ENCODE measurements around the gene METTL3. TPM values are rescaled to one million over a fixed set of nuclear protein-coding genes. Genes with fewer than 3 reads are reported as not detected.

The METTL3 gene
- total and polyA plus RNA-seq, 3 experiments from 2014 or later: 27.4 to 58.9 (median 54.1) TPM

DNA sequence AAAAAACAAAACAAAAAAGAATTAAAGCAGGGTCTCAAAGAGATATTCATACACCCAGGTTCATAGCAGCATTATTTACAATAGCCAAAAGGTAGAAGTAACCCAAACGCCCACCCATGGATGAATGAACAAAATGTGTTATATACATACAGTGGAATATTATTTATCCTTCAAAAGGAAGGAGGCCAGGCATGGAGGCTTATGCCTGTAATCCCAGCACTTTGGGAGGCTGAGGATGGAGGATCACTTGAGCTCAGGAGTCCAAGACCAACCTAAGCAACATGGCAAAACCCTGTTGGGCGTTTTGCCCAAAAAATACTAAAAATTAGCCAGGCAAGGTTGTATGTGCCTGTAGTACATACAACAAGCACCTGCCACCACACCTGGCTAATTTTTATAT lies 4.6 kb downstream of the METTL3 start:
- ChIA-PET POLR2A (no interaction called here), CTCF (no interaction called here)
- Histone ChIP-seq H3K27ac (ENCODE audit: low read depth, low read length) (no peak overlapping the region), H3K9me3 (ENCODE audit: low read length) (no peaks in the 10 kb centered on the region), H3K27me3 (ENCODE audit: insufficient read depth, low read length, poor library complexity, severe bottlenecking) (no peaks in the 10 kb centered on the region), H3K36me3 (ENCODE audit: insufficient read depth, low read length) (peaks cover 25% of the 10 kb centered on the region), H3K4me3 (ENCODE audit: low read length) (no peak overlapping the region), H3K4me1 (ENCODE audit: insufficient read depth, low read length) (peaks cover 27% of the 10 kb centered on the region)
- Mint-ChIP-seq H3K4me1 (peaks cover 40 to 64% (median 50%) of the 10 kb centered on the region in 3 donors), H3K27me3 (no peaks in the 10 kb centered on the region), H3K27ac (peak overlapping the region in 1 of 8 donors; percentile 92), H3K4me3 (no peak overlapping the region), H3K9me3 (peaks cover 0 to 3% (median 0%) of the 10 kb centered on the region in 5 donors), H3K36me3 (peaks cover 0 to 58% (median 9%) of the 10 kb centered on the region in 3 donors)
- no peak for DNase-seq

DNA sequence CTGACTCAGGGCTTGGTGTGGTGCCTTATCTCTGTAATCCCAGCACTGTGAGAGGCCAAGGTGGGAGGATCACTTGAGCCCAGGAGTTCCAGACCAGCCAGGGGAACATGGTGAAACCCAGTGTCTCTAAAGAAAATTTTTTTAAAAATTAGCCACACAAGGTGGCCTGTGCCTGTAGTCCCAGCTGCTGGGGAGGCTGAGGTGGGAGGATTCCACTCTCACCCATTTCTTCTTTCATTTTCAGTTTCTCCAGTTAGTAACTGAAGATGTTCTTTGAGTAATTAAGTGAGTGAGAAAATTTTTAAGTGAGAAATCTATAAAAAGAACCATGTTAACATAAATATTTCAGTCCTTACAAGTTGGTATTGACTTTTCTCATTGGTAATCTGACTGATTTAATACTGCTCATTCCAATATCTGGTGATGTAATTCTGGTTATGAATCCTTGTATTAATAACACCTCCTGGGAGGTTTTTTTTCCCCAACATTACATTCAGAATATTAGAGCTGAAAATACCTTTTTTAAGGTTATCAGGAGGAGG lies 6.1 kb downstream of the METTL3 start:
- Histone ChIP-seq H3K36me3 (ENCODE audit: insufficient read depth, low read length) (peaks cover 39% of the 10 kb centered on the region), H3K4me1 (ENCODE audit: insufficient read depth, low read length) (peaks cover 22% of the 10 kb centered on the region), H3K27ac (ENCODE audit: low read depth, low read length) (no peak overlapping the region), H3K4me3 (ENCODE audit: low read length) (no peak overlapping the region), H3K9me3 (ENCODE audit: low read length) (no peaks in the 10 kb centered on the region), H3K27me3 (ENCODE audit: insufficient read depth, low read length, poor library complexity, severe bottlenecking) (no peaks in the 10 kb centered on the region)
- Mint-ChIP-seq H3K27ac (peak overlapping the region; percentile 15 to 76 (median 62)), H3K27me3 (no peaks in the 10 kb centered on the region), H3K4me1 (peaks cover 38 to 55% (median 46%) of the 10 kb centered on the region in 3 donors), H3K9me3 (no peaks in the 10 kb centered on the region), H3K4me3 (peak overlapping the region in 1 of 7 donors; percentile 36), H3K36me3 (peaks cover 0 to 60% (median 14%) of the 10 kb centered on the region in 3 donors)
- CTCF ChIA-PET: no interaction called here
- POLR2A ChIA-PET: no interaction called here
- DNase-seq: no peak

DNA sequence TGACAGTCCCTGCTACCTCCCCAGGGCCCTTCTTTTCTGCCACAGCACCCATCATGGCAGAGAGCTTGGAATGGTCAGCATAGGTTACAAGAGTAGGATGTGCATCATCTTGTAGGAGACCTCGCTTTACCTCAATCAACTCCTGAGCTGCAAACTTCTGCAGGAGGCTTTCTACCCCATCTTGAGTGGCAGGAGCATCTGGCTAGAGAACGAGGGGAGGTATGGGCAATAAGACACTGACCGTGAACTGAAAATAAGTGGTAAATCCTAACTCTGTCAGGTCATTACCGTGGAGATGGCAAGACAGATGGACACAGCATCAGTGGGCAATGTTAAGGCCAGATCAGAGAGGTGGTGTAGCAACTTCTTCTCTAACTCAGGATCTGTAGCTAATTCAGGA lies 7.8 kb downstream of the METTL3 start:
- Histone ChIP-seq H3K27ac (ENCODE audit: low read depth, low read length) (no peak overlapping the region), H3K4me3 (ENCODE audit: low read length) (no peak overlapping the region), H3K4me1 (ENCODE audit: insufficient read depth, low read length) (peaks cover 25% of the 10 kb centered on the region), H3K27me3 (ENCODE audit: insufficient read depth, low read length, poor library complexity, severe bottlenecking) (no peaks in the 10 kb centered on the region), H3K36me3 (ENCODE audit: insufficient read depth, low read length) (peaks cover 49% of the 10 kb centered on the region), H3K9me3 (ENCODE audit: low read length) (no peaks in the 10 kb centered on the region)
- Mint-ChIP-seq H3K9me3 (no peaks in the 10 kb centered on the region), H3K27me3 (no peaks in the 10 kb centered on the region), H3K36me3 (peaks cover 0 to 70% (median 18%) of the 10 kb centered on the region in 3 donors), H3K27ac (peak overlapping the region in 6 of 8 donors; percentile 14 to 73 (median 44)), H3K4me1 (peaks cover 30 to 53% (median 46%) of the 10 kb centered on the region in 3 donors), H3K4me3 (no peak overlapping the region)
- CTCF ChIA-PET: interaction anchor here (1.0 kb wide), 1 partner anchor 54 kb away, joined by 3 read pairs; no protein-coding TSS in a partner anchor
- POLR2A ChIA-PET: no interaction called here
- no peak for DNase-seq

DNA sequence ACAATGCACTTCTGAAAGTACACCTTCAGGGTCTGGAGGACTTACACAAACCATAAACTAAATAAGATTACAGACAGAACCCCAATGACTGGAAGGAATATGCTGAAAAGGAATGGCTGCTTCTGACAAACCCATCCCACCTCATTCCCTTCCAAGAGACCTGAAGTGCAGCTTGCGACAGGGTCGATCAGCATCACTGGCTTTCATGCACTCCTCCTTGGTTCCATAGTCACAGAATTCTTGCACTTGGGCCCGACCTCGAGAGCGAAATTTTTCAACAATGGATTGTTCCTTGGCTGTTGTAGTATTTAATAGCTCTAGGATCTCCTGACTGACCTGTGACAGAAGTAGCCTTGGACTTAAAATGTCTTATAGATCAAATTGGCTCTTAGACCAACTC lies 9.6 kb downstream of the METTL3 start:
- H3K4me3 Mint-ChIP-seq: no peak overlapping the region
- H3K4me1 ChIP-seq (ENCODE audit: insufficient read depth, low read length): peaks cover 22% of the 10 kb centered on the region
- H3K9me3 ChIP-seq (ENCODE audit: low read length): no peaks in the 10 kb centered on the region
- no peak overlapping the region for H3K27ac ChIP-seq (ENCODE audit: low read depth, low read length)
- H3K4me1 Mint-ChIP-seq: peaks cover 23 to 40% (median 38%) of the 10 kb centered on the region in 3 donors
- no peaks in the 10 kb centered on the region for H3K9me3 Mint-ChIP-seq
- POLR2A ChIA-PET: no interaction called here
- H3K4me3 ChIP-seq (ENCODE audit: low read length): no peak overlapping the region
- no peaks in the 10 kb centered on the region for H3K27me3 Mint-ChIP-seq
- peaks cover 65% of the 10 kb centered on the region for H3K36me3 ChIP-seq (ENCODE audit: insufficient read depth, low read length)
- no peaks in the 10 kb centered on the region for H3K27me3 ChIP-seq (ENCODE audit: insufficient read depth, low read length, poor library complexity, severe bottlenecking)
- H3K27ac Mint-ChIP-seq: peak overlapping the region in 2 of 8 donors; percentile 12 to 79
- H3K36me3 Mint-ChIP-seq: peaks cover 0 to 74% (median 15%) of the 10 kb centered on the region in 3 donors
- DNase-seq: no peak
- CTCF ChIA-PET: interaction anchor here (1.3 to 1.8 kb wide), 2 partner anchors 25 to 53 kb away, joined by 3 to 7 read pairs; partner anchors contain the start of genes RAB2B and TOX4

GRCh38 chr14:21498540-21499526 lies 12.3 kb downstream of the METTL3 start:
- CTCF ChIA-PET: interaction anchor here (0.8 to 3.9 kb wide), 20 partner anchors 8 to 162 kb away, joined by 3 to 42 read pairs (median 6); partner anchors contain the start of genes CHD8, METTL3, RAB2B and TOX4
- no peak overlapping the region for H3K4me3 ChIP-seq (ENCODE audit: low read length)
- POLR2A ChIA-PET: no interaction called here
- H3K27ac Mint-ChIP-seq: peak overlapping the region in 7 of 8 donors; percentile 8 to 85 (median 68)
- no peaks in the 10 kb centered on the region for H3K27me3 ChIP-seq (ENCODE audit: insufficient read depth, low read length, poor library complexity, severe bottlenecking)
- H3K9me3 Mint-ChIP-seq: no peaks in the 10 kb centered on the region
- peaks cover 13% of the 10 kb centered on the region for H3K4me1 ChIP-seq (ENCODE audit: insufficient read depth, low read length)
- DNase-seq: peak in 3 of 5 donors; percentile 10 to 53 (median 39)
- H3K4me3 Mint-ChIP-seq: no peak overlapping the region
- H3K9me3 ChIP-seq (ENCODE audit: low read length): no peaks in the 10 kb centered on the region
- peaks cover 13 to 27% (median 25%) of the 10 kb centered on the region in 3 donors for H3K4me1 Mint-ChIP-seq
- H3K36me3 ChIP-seq (ENCODE audit: insufficient read depth, low read length): peaks cover 74% of the 10 kb centered on the region
- H3K27me3 Mint-ChIP-seq: no peaks in the 10 kb centered on the region
- H3K27ac ChIP-seq (ENCODE audit: low read depth, low read length): no peak overlapping the region
- H3K36me3 Mint-ChIP-seq: peaks cover 0 to 91% (median 15%) of the 10 kb centered on the region in 3 donors

DNA sequence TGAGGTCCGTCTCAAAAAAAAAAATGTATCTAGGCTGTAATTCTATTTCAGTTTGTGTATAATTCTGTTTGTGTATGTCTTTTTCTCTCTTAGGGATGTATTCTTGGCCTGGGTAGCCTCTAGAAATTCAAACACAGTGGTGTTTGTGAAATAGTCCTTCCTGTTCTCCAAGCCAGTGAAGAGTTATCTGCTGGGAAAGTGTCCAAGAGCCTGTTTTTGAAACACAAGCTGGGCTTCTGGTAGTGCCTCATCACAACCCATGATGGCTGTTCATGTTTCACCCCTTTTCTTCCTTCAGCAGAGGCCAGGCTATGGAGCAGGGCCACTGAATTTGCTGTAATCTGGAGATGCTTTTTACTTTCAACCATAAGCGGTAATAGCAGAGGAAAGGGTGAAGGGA lies 14.7 kb downstream of the METTL3 start:
- CTCF ChIA-PET: interaction anchor here (2.9 to 3.3 kb wide), 2 partner anchors 18 to 63 kb away, joined by 16 to 19 read pairs; partner anchors contain the start of gene TOX4
- no peak for DNase-seq
- Histone ChIP-seq H3K36me3 (ENCODE audit: insufficient read depth, low read length) (peaks cover 69% of the 10 kb centered on the region), H3K9me3 (ENCODE audit: low read length) (no peaks in the 10 kb centered on the region), H3K27me3 (ENCODE audit: insufficient read depth, low read length, poor library complexity, severe bottlenecking) (no peaks in the 10 kb centered on the region), H3K4me1 (ENCODE audit: insufficient read depth, low read length) (peaks cover 13% of the 10 kb centered on the region), H3K4me3 (ENCODE audit: low read length) (no peak overlapping the region), H3K27ac (ENCODE audit: low read depth, low read length) (no peak overlapping the region)
- H3K4me1 Mint-ChIP-seq: peaks cover 11 to 27% (median 16%) of the 10 kb centered on the region in 3 donors
- peaks cover 0 to 86% (median 13%) of the 10 kb centered on the region in 3 donors for H3K36me3 Mint-ChIP-seq
- no peaks in the 10 kb centered on the region for H3K9me3 Mint-ChIP-seq
- no peak overlapping the region for H3K4me3 Mint-ChIP-seq
- no peaks in the 10 kb centered on the region for H3K27me3 Mint-ChIP-seq
- POLR2A ChIA-PET: no interaction called here
- peak overlapping the region in 3 of 8 donors; percentile 29 to 82 (median 50) for H3K27ac Mint-ChIP-seq

DNA sequence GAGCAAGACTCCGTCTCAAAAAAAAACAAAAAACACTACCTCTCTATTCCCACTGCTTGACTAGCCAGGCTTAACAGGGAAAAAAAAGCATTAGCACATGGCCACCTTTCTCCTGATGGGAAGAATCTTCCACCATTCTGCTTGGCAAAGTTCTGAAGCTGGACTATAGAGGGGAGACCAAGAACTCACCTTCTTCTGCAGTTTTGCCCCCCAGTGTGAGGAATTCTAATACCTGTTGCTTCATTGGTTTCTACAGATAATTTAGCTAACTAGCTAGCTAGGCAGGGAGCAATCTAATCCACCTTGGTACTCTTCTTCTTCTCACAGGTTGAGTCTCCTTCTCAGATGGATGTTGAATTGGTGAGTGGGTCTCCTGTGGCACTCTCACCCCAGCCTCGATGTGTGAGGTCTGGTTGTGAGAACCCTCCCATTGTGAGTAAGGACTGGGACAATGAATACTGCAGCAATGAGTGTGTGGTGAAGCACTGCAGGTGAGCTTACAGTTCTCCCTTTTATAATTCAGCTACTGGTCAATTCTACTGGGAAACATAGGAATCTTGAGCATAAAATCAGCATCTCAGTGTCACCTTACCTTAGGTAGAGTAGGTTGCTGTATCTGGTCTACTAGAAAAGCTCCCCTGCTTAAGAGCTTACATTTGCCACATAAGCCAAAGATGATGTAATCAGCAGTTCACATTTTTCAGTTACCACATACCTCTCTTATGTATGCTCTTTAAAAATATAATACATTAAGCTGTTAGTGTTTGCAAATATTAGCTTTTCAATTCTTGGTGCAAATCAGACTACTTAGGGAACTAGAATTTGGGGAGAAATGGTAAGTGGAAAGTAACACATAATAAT lies 16.0 kb downstream of the METTL3 start:
- no peak overlapping the region for H3K27ac ChIP-seq (ENCODE audit: low read depth, low read length)
- Mint-ChIP-seq H3K4me3 (no peak overlapping the region), H3K27ac (peak overlapping the region in 3 of 8 donors; percentile 17 to 60 (median 45)), H3K9me3 (no peaks in the 10 kb centered on the region), H3K4me1 (peaks cover 7 to 18% (median 16%) of the 10 kb centered on the region in 3 donors), H3K36me3 (peaks cover 0 to 83% (median 11%) of the 10 kb centered on the region in 3 donors), H3K27me3 (no peaks in the 10 kb centered on the region)
- peaks cover 63% of the 10 kb centered on the region for H3K36me3 ChIP-seq (ENCODE audit: insufficient read depth, low read length)
- DNase-seq: no peak
- peaks cover 13% of the 10 kb centered on the region for H3K4me1 ChIP-seq (ENCODE audit: insufficient read depth, low read length)
- H3K9me3 ChIP-seq (ENCODE audit: low read length): no peaks in the 10 kb centered on the region
- ChIA-PET POLR2A (interaction anchor here (0.5 to 1.1 kb wide), 3 partner anchors 16 to 225 kb away, joined by 4 to 8 read pairs (median 7); partner anchors contain the start of gene METTL3), CTCF (interaction anchor here (0.7 to 2.9 kb wide), 5 partner anchors 16 to 1729 kb away, joined by 3 to 16 read pairs (median 3); partner anchors contain the start of gene TOX4)
- no peaks in the 10 kb centered on the region for H3K27me3 ChIP-seq (ENCODE audit: insufficient read depth, low read length, poor library complexity, severe bottlenecking)
- no peak overlapping the region for H3K4me3 ChIP-seq (ENCODE audit: low read length)

Data from CD8-positive, alpha-beta memory T cell (primary cell).